Neural progenitor cell (in vitro differentiated cells): Measurements from ENCODE around the gene ADSS1. TPM values are rescaled to one million over a fixed set of nuclear protein-coding genes. Genes with fewer than 3 reads are reported as not detected.

ENCODE experiments used
- DNase-seq: peaks from one replicate; pipeline ENCODE4 v3.0.0-alpha.2; 2016; ENCODE audit warnings: low spot score
- H2AFZ ChIP-seq: fragments of 200-600 bp; sonication (generic); replicated peaks from 2 replicates; pipeline ENCODE4 v1.6.1; 2016; ENCODE audit warnings: antibody characterized with exemption
- H3F3A ChIP-seq: fragments of 200-600 bp; sonication (generic); 2 replicates; pipeline ENCODE4 v1.6.1; 2016; ENCODE audit warnings: antibody characterized with exemption, low read depth
- H3K27ac ChIP-seq: fragments of 200-600 bp; sonication (generic); 2 replicates; pipeline ENCODE4 v1.5.1; 2016; ENCODE audit warnings: mild to moderate bottlenecking
- H3K27me3 ChIP-seq: fragments of 200-600 bp; sonication (generic); 2 replicates; pipeline ENCODE4 v1.6.1; 2016; ENCODE audit warnings: mild to moderate bottlenecking, moderate library complexity
- H3K36me3 ChIP-seq: fragments of 200-600 bp; sonication (generic); 2 replicates; pipeline ENCODE4 v1.5.1; 2016
- H3K4me1 ChIP-seq: fragments of 200-600 bp; sonication (generic); 2 replicates; pipeline ENCODE4 v1.6.1; 2016; ENCODE audit warnings: mixed run types
- H3K4me2 ChIP-seq: fragments of 200-600 bp; sonication (generic); 2 replicates; pipeline ENCODE4 v1.6.1; 2016
- H3K4me3 ChIP-seq: fragments of 200-600 bp; sonication (generic); 2 replicates; pipeline ENCODE4 v1.5.1; 2016
- H3K79me2 ChIP-seq: fragments of 200-600 bp; sonication (generic); 2 replicates; pipeline ENCODE4 v1.6.1; 2016; ENCODE audit warnings: low read depth
- H3K9ac ChIP-seq: fragments of 200-600 bp; sonication (generic); 2 replicates; pipeline ENCODE4 v1.6.1; 2016
- H3K9me3 ChIP-seq: fragments of 200-600 bp; sonication (generic); 2 replicates; pipeline ENCODE4 v1.5.1; 2016; ENCODE audit warnings: low read depth
- H4K20me1 ChIP-seq: fragments of 200-600 bp; sonication (generic); 2 replicates; pipeline ENCODE4 v1.6.1; 2016; ENCODE audit warnings: low read depth
- H3K27ac Mint-ChIP-seq: 3 replicates; pipeline ENCODE4 v1.8.0; 2021; ENCODE audit warnings: mixed read lengths
- H3K27me3 Mint-ChIP-seq: 2 replicates; pipeline ENCODE4 v1.8.0; 2022; ENCODE audit warnings: low read depth, mild to moderate bottlenecking, inconsistent platforms, moderate library complexity, mixed read lengths; ENCODE audit not compliant: insufficient read depth
- H3K36me3 Mint-ChIP-seq: 3 replicates; pipeline ENCODE4 v1.8.0; 2021; ENCODE audit warnings: mixed read lengths
- H3K4me1 Mint-ChIP-seq: 3 replicates; pipeline ENCODE4 v1.8.0; 2021; ENCODE audit warnings: mixed read lengths
- H3K4me3 Mint-ChIP-seq: 3 replicates; pipeline ENCODE4 v1.8.0; 2021; ENCODE audit warnings: mild to moderate bottlenecking, moderate library complexity, mixed read lengths
- H3K9me3 Mint-ChIP-seq: 3 replicates; pipeline ENCODE4 v1.8.0; 2020; ENCODE audit warnings: mixed read lengths
- CTCF ChIP-seq: fragments of 200-600 bp; sonication (generic); IDR thresholded peaks from 2 replicates; pipeline ENCODE4 v1.5.1; 2017; ENCODE audit warnings: antibody characterized with exemption, mild to moderate bottlenecking
- EZH2 ChIP-seq: fragments of 200-600 bp; sonication (generic); IDR thresholded peaks from 2 replicates; pipeline ENCODE4 v1.6.1; 2017; ENCODE audit warnings: antibody characterized with exemption, mild to moderate bottlenecking, moderate library complexity
- EZH2phosphoT487 ChIP-seq: fragments of 200-600 bp; sonication (generic); IDR thresholded peaks from 2 replicates; pipeline ENCODE4 v1.6.1; 2017; ENCODE audit warnings: antibody characterized with exemption
- total RNA-seq: library from RNA; depleted of rRNA; stranded (reverse); fragments of >200 nt; gene quantifications from 2 replicates; pipeline ENCODE4 v1.2.3, GENCODE V29; 2015; ENCODE audit warnings: low replicate concordance

ADSS1 gene
- total RNA-seq, 1 donor from 2014 or later = 26.4 TPM

- no peak overlapping the region for H3K4me3 Mint-ChIP-seq
- Histone ChIP-seq H3F3A (no peaks in the 10 kb centered on the region), H3K27me3 (no peaks in the 10 kb centered on the region), H3K4me1 (no peaks in the 10 kb centered on the region), H3K27ac (no peak overlapping the region), H3K4me3 (no peak overlapping the region), H3K9ac (no peak overlapping the region), H4K20me1 (no peaks in the 10 kb centered on the region), H3K79me2 (no peaks in the 10 kb centered on the region), H2AFZ (no peak overlapping the region), H3K4me2 (no peak overlapping the region), H3K36me3 (no peaks in the 10 kb centered on the region), H3K9me3 (no peaks in the 10 kb centered on the region)
- peaks cover 6% of the 10 kb centered on the region for H3K36me3 Mint-ChIP-seq
- DNase-seq = no peak
- no peaks in the 10 kb centered on the region for H3K9me3 Mint-ChIP-seq
- no peak for TF ChIP-seq EZH2phosphoT487
- no peak for TF ChIP-seq EZH2
- TF ChIP-seq CTCF = no peak
- H3K4me1 Mint-ChIP-seq = peaks cover 19% of the 10 kb centered on the region
- peaks cover 6% of the 10 kb centered on the region for H3K27me3 Mint-ChIP-seq
- peak overlapping the region; percentile 76 for H3K27ac Mint-ChIP-seq
Observed at GRCh38 chr14:104742586-104743455, 18.8 kb downstream of the ADSS1 start.

- peaks cover 6% of the 10 kb centered on the region for H3K27me3 Mint-ChIP-seq
- Histone ChIP-seq H3K4me1 (peaks cover 5% of the 10 kb centered on the region), H3K4me3 (no peak overlapping the region), H2AFZ (no peak overlapping the region), H3F3A (peaks cover 7% of the 10 kb centered on the region), H3K27ac (no peak overlapping the region), H3K79me2 (no peaks in the 10 kb centered on the region), H3K36me3 (no peaks in the 10 kb centered on the region), H3K9me3 (no peaks in the 10 kb centered on the region), H3K9ac (no peak overlapping the region), H3K4me2 (no peak overlapping the region), H4K20me1 (no peaks in the 10 kb centered on the region), H3K27me3 (no peaks in the 10 kb centered on the region)
- peaks cover 27% of the 10 kb centered on the region for H3K4me1 Mint-ChIP-seq
- DNase-seq = no peak
- no peak overlapping the region for H3K4me3 Mint-ChIP-seq
- H3K36me3 Mint-ChIP-seq = peaks cover 6% of the 10 kb centered on the region
- peak overlapping the region; percentile 76 for H3K27ac Mint-ChIP-seq
- H3K9me3 Mint-ChIP-seq = no peaks in the 10 kb centered on the region
- no peak for TF ChIP-seq EZH2
- no peak for TF ChIP-seq CTCF
- no peak for TF ChIP-seq EZH2phosphoT487
Observed at GRCh38 chr14:104743461-104744380, 19.7 kb downstream of the ADSS1 start.

GRCh38 chr14:104744484-104744883 is 20.5 kb downstream of the ADSS1 start:
- Histone ChIP-seq H4K20me1 (no peaks in the 10 kb centered on the region), H3K4me1 (peaks cover 5% of the 10 kb centered on the region), H3K4me3 (no peak overlapping the region), H3K27ac (no peak overlapping the region), H3K4me2 (no peak overlapping the region), H3F3A (peaks cover 14% of the 10 kb centered on the region), H3K36me3 (no peaks in the 10 kb centered on the region), H3K79me2 (no peaks in the 10 kb centered on the region), H3K9me3 (no peaks in the 10 kb centered on the region), H2AFZ (no peak overlapping the region), H3K9ac (no peak overlapping the region), H3K27me3 (no peaks in the 10 kb centered on the region)
- H3K4me1 Mint-ChIP-seq = peaks cover 34% of the 10 kb centered on the region
- peaks cover 6% of the 10 kb centered on the region for H3K36me3 Mint-ChIP-seq
- no peak for TF ChIP-seq CTCF
- TF ChIP-seq EZH2phosphoT487 = no peak
- no peak for TF ChIP-seq EZH2
- no peak overlapping the region for H3K4me3 Mint-ChIP-seq
- no peaks in the 10 kb centered on the region for H3K9me3 Mint-ChIP-seq
- DNase-seq = no peak
- H3K27me3 Mint-ChIP-seq = peaks cover 2% of the 10 kb centered on the region
- no peak overlapping the region for H3K27ac Mint-ChIP-seq
